HepG2 (cell line): ENCODE data around the gene SMOC1. TPM values are rescaled to one million over a fixed set of nuclear protein-coding genes. Genes with fewer than 3 reads are reported as not detected.

Source experiments
- CREM ChIP-seq, 2 experiments: sonication (generic) in 1 of 2; formaldehyde crosslinking in 1 of 2; IDR thresholded peaks; 2 replicates each; pipeline versions ENCODE4 v1.4.0 to v1.6.1; 2016 to 2020; ENCODE audit warnings: antibody characterized with exemption in 1 of 2, mild to moderate bottlenecking in 1 of 2, missing genetic modification reagents in 1 of 2
- FOXA1 ChIP-seq, 2 experiments: fragments of 450-650 bp in 1 of 2; sonication (generic) in 1 of 2; formaldehyde crosslinking in 1 of 2; IDR thresholded peaks; 2 replicates each; pipeline versions ENCODE4 v1.4.0 to v1.6.1; 2016 to 2020; ENCODE audit warnings: missing genetic modification reagents in 1 of 2
- GABPA ChIP-seq, 2 experiments: IDR thresholded peaks; 2 replicates each; pipeline ENCODE4 v1.6.1; 2011 to 2016; ENCODE audit warnings: low read depth in 2 of 2, low read length in 1 of 2, missing biosample characterization in 1 of 2, missing genetic modification characterization in 1 of 2
- GABPB1 ChIP-seq: IDR thresholded peaks from 2 replicates; pipeline ENCODE4 v1.6.1; 2016; ENCODE audit warnings: mild to moderate bottlenecking, missing genetic modification reagents, moderate library complexity, missing compliant biosample characterization
- HOXA5 ChIP-seq: sonication (generic); formaldehyde crosslinking; IDR thresholded peaks from 2 replicates; pipeline ENCODE4 v1.4.0; 2020; ENCODE audit warnings: missing genetic modification reagents
- KMT2B ChIP-seq: IDR thresholded peaks from 2 replicates; pipeline ENCODE4 v1.6.1; 2016; ENCODE audit warnings: missing genetic modification reagents, missing compliant biosample characterization
- NPAS2 ChIP-seq: sonication (generic); formaldehyde crosslinking; IDR thresholded peaks from 2 replicates; pipeline ENCODE4 v1.8.0; 2022; ENCODE audit warnings: mild to moderate bottlenecking, missing genetic modification reagents, borderline replicate concordance
- PHB2 ChIP-seq: fragments of 450-650 bp; IDR thresholded peaks from 2 replicates; pipeline ENCODE4 v1.6.1; 2018; ENCODE audit not compliant: partially characterized antibody
- PHF21A ChIP-seq: sonication (generic); formaldehyde crosslinking; IDR thresholded peaks from 2 replicates; pipeline ENCODE4 v1.5.0; 2020; ENCODE audit warnings: mild to moderate bottlenecking, missing genetic modification reagents
- SRY ChIP-seq: sonication (generic); formaldehyde crosslinking; IDR thresholded peaks from 2 replicates; pipeline ENCODE4 v1.8.0; 2022; ENCODE audit warnings: mild to moderate bottlenecking, missing genetic modification reagents
- STAG1 ChIP-seq: sonication (generic); formaldehyde crosslinking; IDR thresholded peaks from 2 replicates; pipeline ENCODE4 v1.4.0; 2020; ENCODE audit warnings: missing genetic modification reagents
- TFAP4 ChIP-seq: sonication (generic); IDR thresholded peaks from 2 replicates; pipeline ENCODE4 v1.6.1; 2016; ENCODE audit warnings: low read depth, borderline replicate concordance
- ZBTB34 ChIP-seq: sonication (generic); formaldehyde crosslinking; IDR thresholded peaks from 2 replicates; pipeline ENCODE4 v1.8.0; 2022; ENCODE audit warnings: mild to moderate bottlenecking, missing genetic modification reagents
- ZFX ChIP-seq: sonication (generic); formaldehyde crosslinking; IDR thresholded peaks from 2 replicates; pipeline ENCODE4 v1.4.0; 2020; ENCODE audit warnings: mild to moderate bottlenecking, low read depth, missing genetic modification reagents, moderate library complexity
- ZNF160 ChIP-seq: sonication (generic); formaldehyde crosslinking; IDR thresholded peaks from 2 replicates; pipeline ENCODE4 v1.8.0; 2022; ENCODE audit warnings: mild to moderate bottlenecking, inconsistent platforms, missing genetic modification reagents
- ZNF788 ChIP-seq: sonication (generic); formaldehyde crosslinking; IDR thresholded peaks from 2 replicates; pipeline ENCODE4 v1.5.0; 2020; ENCODE audit warnings: mild to moderate bottlenecking, missing genetic modification reagents, borderline replicate concordance
- polyA plus RNA-seq, 8 experiments: library from polyadenylated mRNA; depleted of rRNA in 3 of 8; stranded (reverse) in 7 of 8; unstranded in 1 of 8; fragments of >200 nt; fragmentation: Illumina TruSeq in 4 of 8; extraction: Trizol in 4 of 8; gene quantifications; 2 replicates each; pipeline versions ENCODE4 v1.2.1 to v1.2.3, GENCODE V29; 2011 to 2016; ENCODE audit warnings: low read depth in 4 of 8, missing spikeins in 1 of 8, mixed read lengths in 1 of 8; ENCODE audit not compliant: insufficient read depth in 1 of 8
- total RNA-seq, 5 experiments: library from RNA; depleted of rRNA; stranded (reverse); fragments of >200 nt; fragmentation: Illumina TruSeq; extraction: Trizol; gene quantifications; 2 replicates each; pipeline ENCODE4 v1.2.3, GENCODE V29; 2016; ENCODE audit warnings: low read depth in 1 of 5
- TF ChIP-seq, protein P1 (sequence below): IDR thresholded peaks from 2 replicates; pipeline ENCODE4 v1.6.1; 2016; ENCODE audit warnings: control low read depth
- TF ChIP-seq, protein P2 (sequence below): sonication (generic); formaldehyde crosslinking; conservative IDR thresholded peaks from 2 replicates; pipeline ENCODE4 v1.4.0; 2020; ENCODE audit warnings: missing genetic modification reagents
- TF ChIP-seq, protein P3 (sequence below): sonication (generic); formaldehyde crosslinking; IDR thresholded peaks from 2 replicates; pipeline ENCODE4 v1.4.0; 2020; ENCODE audit warnings: missing genetic modification reagents

The SMOC1 gene
- total and polyA plus RNA-seq, 2 of the 13 experiments (the other 11 are each of a cell fraction or from before 2014, with no cell fraction given) = 17.8 to 35.6 TPM

DNA sequence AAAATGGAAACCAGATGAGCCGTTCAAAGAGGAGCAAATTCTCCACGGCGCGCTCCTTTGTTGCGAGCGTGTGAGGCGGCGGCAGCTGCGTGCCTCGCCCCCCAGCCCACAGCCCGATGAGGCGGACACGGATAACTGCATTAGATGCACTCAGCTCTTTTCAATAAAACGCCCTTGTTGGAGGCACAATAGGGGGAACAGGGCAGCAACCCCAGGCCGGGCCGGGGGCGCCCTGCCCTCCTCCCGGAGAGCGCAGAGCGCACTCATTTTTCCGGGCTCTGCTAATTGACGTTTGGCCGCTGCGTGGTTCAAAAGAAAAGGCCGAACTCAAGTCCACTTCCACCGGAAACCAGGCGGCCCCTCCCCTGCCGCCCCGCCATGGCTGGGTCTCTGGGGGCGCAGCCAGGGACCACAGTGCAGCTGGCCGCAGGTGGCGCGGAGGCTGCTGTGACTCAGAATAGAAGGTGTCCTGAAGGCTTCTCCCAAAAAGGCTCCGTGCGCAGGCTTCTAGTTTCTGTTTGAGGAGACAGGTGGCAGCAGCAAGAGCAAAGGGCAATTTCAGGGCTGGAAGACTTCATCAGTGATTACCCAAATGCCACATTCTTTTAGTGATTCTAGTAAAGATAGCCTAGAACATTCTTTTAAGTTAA, 29.0 kb upstream of the SMOC1 start (continued):
- TF ChIP-seq, protein P1, sequence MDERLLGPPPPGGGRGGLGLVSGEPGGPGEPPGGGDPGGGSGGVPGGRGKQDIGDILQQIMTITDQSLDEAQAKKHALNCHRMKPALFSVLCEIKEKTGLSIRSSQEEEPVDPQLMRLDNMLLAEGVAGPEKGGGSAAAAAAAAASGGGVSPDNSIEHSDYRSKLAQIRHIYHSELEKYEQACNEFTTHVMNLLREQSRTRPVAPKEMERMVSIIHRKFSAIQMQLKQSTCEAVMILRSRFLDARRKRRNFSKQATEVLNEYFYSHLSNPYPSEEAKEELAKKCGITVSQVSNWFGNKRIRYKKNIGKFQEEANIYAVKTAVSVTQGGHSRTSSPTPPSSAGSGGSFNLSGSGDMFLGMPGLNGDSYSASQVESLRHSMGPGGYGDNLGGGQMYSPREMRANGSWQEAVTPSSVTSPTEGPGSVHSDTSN (CRISPR knock-in tag) = no peak
- TF ChIP-seq ZNF788 (CRISPR knock-in tag) (peak; percentile 77; the same call in 1 of the 2 replicates), TFAP4 (peak; percentile 82), SRY (CRISPR knock-in tag) (peak; percentile 80; the same call in 1 of the 2 replicates), ZBTB34 (CRISPR knock-in tag) (no peak), HOXA5 (peak; percentile 63; the same call in 1 of the 2 replicates), NPAS2 (CRISPR knock-in tag) (no peak), GABPB1 (CRISPR knock-in tag) (peak; percentile 95), KMT2B (CRISPR knock-in tag) (peak; percentile 47; the same call in 1 of the 2 replicates), CREM (IDR thresholded peaks at IDR 0.05) (no peak), CREM (CRISPR knock-in tag; IDR thresholded peaks at IDR 0.05) (no peak), STAG1 (CRISPR knock-in tag) (peak; percentile 29; the same call in 1 of the 2 replicates), ZFX (CRISPR knock-in tag) (peak; percentile 56; the same call in 1 of the 2 replicates), FOXA1 (IDR thresholded peaks at IDR 0.05) (no peak), FOXA1 (CRISPR knock-in tag; IDR thresholded peaks at IDR 0.05) (no peak; the same call in 1 of the 2 replicates), PHB2 (no peak), PHF21A (CRISPR knock-in tag) (peak; percentile 94), ZNF160 (CRISPR knock-in tag) (peak; percentile 38; the same call in 1 of the 2 replicates), GABPA (IDR thresholded peaks at IDR 0.05; ENCODE audit: low read depth, low read length) (peak; percentile 61), GABPA (CRISPR knock-in tag; IDR thresholded peaks at IDR 0.05; ENCODE audit: low read depth) (peak; percentile 90)
- TF ChIP-seq, protein P2, sequence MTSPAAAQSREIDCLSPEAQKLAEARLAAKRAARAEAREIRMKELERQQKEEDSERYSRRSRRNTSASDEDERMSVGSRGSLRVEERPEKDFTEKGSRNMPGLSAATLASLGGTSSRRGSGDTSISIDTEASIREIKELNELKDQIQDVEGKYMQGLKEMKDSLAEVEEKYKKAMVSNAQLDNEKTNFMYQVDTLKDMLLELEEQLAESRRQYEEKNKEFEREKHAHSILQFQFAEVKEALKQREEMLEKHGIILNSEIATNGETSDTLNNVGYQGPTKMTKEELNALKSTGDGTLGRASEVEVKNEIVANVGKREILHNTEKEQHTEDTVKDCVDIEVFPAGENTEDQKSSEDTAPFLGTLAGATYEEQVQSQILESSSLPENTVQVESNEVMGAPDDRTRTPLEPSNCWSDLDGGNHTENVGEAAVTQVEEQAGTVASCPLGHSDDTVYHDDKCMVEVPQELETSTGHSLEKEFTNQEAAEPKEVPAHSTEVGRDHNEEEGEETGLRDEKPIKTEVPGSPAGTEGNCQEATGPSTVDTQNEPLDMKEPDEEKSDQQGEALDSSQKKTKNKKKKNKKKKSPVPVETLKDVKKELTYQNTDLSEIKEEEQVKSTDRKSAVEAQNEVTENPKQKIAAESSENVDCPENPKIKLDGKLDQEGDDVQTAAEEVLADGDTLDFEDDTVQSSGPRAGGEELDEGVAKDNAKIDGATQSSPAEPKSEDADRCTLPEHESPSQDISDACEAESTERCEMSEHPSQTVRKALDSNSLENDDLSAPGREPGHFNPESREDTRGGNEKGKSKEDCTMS (CRISPR knock-in tag) = no peak
- TF ChIP-seq, protein P3, sequence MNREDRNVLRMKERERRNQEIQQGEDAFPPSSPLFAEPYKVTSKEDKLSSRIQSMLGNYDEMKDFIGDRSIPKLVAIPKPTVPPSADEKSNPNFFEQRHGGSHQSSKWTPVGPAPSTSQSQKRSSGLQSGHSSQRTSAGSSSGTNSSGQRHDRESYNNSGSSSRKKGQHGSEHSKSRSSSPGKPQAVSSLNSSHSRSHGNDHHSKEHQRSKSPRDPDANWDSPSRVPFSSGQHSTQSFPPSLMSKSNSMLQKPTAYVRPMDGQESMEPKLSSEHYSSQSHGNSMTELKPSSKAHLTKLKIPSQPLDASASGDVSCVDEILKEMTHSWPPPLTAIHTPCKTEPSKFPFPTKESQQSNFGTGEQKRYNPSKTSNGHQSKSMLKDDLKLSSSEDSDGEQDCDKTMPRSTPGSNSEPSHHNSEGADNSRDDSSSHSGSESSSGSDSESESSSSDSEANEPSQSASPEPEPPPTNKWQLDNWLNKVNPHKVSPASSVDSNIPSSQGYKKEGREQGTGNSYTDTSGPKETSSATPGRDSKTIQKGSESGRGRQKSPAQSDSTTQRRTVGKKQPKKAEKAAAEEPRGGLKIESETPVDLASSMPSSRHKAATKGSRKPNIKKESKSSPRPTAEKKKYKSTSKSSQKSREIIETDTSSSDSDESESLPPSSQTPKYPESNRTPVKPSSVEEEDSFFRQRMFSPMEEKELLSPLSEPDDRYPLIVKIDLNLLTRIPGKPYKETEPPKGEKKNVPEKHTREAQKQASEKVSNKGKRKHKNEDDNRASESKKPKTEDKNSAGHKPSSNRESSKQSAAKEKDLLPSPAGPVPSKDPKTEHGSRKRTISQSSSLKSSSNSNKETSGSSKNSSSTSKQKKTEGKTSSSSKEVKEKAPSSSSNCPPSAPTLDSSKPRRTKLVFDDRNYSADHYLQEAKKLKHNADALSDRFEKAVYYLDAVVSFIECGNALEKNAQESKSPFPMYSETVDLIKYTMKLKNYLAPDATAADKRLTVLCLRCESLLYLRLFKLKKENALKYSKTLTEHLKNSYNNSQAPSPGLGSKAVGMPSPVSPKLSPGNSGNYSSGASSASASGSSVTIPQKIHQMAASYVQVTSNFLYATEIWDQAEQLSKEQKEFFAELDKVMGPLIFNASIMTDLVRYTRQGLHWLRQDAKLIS = no peak
